Measurements from ENCODE around the gene TXNRD2. TPM values are rescaled to one million over a fixed set of nuclear protein-coding genes. Genes with fewer than 3 reads are reported as not detected.

TXNRD2 gene
- total and polyA plus RNA-seq, 2 donors (not counting 1 experiment from before 2014, with no cell fraction given), result 24.8 to 36.2 TPM

- no peaks in the 10 kb centered on the region for H3K27me3 Mint-ChIP-seq
- Histone ChIP-seq H3K9me3 (ENCODE audit: control extremely low read depth in 1 of 3, control insufficient read depth in 2 of 3, insufficient read depth in 1 of 3, low read length in 2 of 3) (no peaks in the 10 kb centered on the region), H3K9ac (ENCODE audit: low read length) (no peak overlapping the region), H3K79me2 (ENCODE audit: control insufficient read depth, insufficient read depth, low read length) (peaks cover 3% of the 10 kb centered on the region), H4K20me1 (ENCODE audit: control insufficient read depth, insufficient read depth, low read length, poor library complexity, severe bottlenecking) (no peaks in the 10 kb centered on the region), H3K4me2 (replicated peaks; ENCODE audit: low read depth, low read length, poor library complexity, severe bottlenecking) (no peak overlapping the region), H3K27ac (ENCODE audit: low read length in 2 of 2) (no peak overlapping the region), H3K27me3 (replicated peaks in 1 of 4; ENCODE audit: control extremely low read depth in 1 of 4, control insufficient read depth in 3 of 4, insufficient read depth in 4 of 4, low read length in 3 of 4) (no peaks in the 10 kb centered on the region), H3K36me3 (replicated peaks in 1 of 2; ENCODE audit: control extremely low read depth in 1 of 2, control insufficient read depth in 1 of 2, extremely low read depth in 1 of 2, insufficient read depth in 2 of 2, low read length in 1 of 2) (no peaks in the 10 kb centered on the region), H2AFZ (ENCODE audit: insufficient read depth, low read depth, low read length, poor library complexity, severe bottlenecking) (no peak overlapping the region), H3K4me3 (ENCODE audit: control extremely low read depth in 1 of 5, extremely low read depth in 1 of 5, insufficient read depth in 1 of 5, low read depth in 2 of 5, low read length in 4 of 5) (no peak overlapping the region), H3K4me1 (ENCODE audit: control insufficient read depth in 2 of 2, insufficient read depth in 2 of 2, low read length in 2 of 2) (no peaks in the 10 kb centered on the region)
- no peak for TF ChIP-seq EZH2 (IDR thresholded peaks at IDR 0.05; ENCODE audit: borderline replicate concordance, insufficient read depth, low read depth, low read length, poor library complexity, severe bottlenecking)
- TF ChIP-seq, protein P1, sequence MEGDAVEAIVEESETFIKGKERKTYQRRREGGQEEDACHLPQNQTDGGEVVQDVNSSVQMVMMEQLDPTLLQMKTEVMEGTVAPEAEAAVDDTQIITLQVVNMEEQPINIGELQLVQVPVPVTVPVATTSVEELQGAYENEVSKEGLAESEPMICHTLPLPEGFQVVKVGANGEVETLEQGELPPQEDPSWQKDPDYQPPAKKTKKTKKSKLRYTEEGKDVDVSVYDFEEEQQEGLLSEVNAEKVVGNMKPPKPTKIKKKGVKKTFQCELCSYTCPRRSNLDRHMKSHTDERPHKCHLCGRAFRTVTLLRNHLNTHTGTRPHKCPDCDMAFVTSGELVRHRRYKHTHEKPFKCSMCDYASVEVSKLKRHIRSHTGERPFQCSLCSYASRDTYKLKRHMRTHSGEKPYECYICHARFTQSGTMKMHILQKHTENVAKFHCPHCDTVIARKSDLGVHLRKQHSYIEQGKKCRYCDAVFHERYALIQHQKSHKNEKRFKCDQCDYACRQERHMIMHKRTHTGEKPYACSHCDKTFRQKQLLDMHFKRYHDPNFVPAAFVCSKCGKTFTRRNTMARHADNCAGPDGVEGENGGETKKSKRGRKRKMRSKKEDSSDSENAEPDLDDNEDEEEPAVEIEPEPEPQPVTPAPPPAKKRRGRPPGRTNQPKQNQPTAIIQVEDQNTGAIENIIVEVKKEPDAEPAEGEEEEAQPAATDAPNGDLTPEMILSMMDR (IDR thresholded peaks at IDR 0.05), result no peak
- ATAC-seq (ENCODE audit: low read depth) (no peak), DNase-seq (no peak)
- intact Hi-C loops (cut with micrococcal nuclease), result no loop called here
- ChIA-PET POLR2A (no interaction called here), CTCF (no interaction called here)
- H3K4me3 Mint-ChIP-seq, result no peak overlapping the region
- H3K4me1 Mint-ChIP-seq, result no peaks in the 10 kb centered on the region
- H3K27ac Mint-ChIP-seq, result no peak overlapping the region
- H3K9me3 Mint-ChIP-seq (ENCODE audit: insufficient read depth), result no peaks in the 10 kb centered on the region
- 96% methylated on average over 30 of the region's 30 CpGs for WGBS (ENCODE audit: insufficient coverage)
These were observed 71.2 kb downstream of the TXNRD2 start for GRCh38 chr22:19870153-19871022.

GRCh38 chr22:19869497-19870152 lies 72.0 kb downstream of the TXNRD2 start:
- H3K4me3 Mint-ChIP-seq, result no peak overlapping the region
- H3K9ac ChIP-seq (ENCODE audit: low read length), result no peak overlapping the region
- H3K9me3 ChIP-seq (ENCODE audit: control extremely low read depth in 1 of 3, control insufficient read depth in 2 of 3, insufficient read depth in 1 of 3, low read length in 2 of 3), result no peaks in the 10 kb centered on the region
- DNase-seq, result no peak
- no peak overlapping the region for H3K27ac ChIP-seq (ENCODE audit: low read length in 2 of 2)
- H3K4me2 ChIP-seq (replicated peaks; ENCODE audit: low read depth, low read length, poor library complexity, severe bottlenecking), result no peak overlapping the region
- intact Hi-C loops (cut with micrococcal nuclease), result no loop called here
- H3K4me1 Mint-ChIP-seq, result no peaks in the 10 kb centered on the region
- H4K20me1 ChIP-seq (ENCODE audit: control insufficient read depth, insufficient read depth, low read length, poor library complexity, severe bottlenecking), result no peaks in the 10 kb centered on the region
- H3K4me3 ChIP-seq (ENCODE audit: control extremely low read depth in 1 of 5, extremely low read depth in 1 of 5, insufficient read depth in 1 of 5, low read depth in 2 of 5, low read length in 4 of 5), result no peak overlapping the region
- no peaks in the 10 kb centered on the region for H3K27me3 ChIP-seq (replicated peaks in 1 of 4; ENCODE audit: control extremely low read depth in 1 of 4, control insufficient read depth in 3 of 4, insufficient read depth in 4 of 4, low read length in 3 of 4)
- ATAC-seq (ENCODE audit: low read depth), result no peak
- peaks cover 3% of the 10 kb centered on the region for H3K79me2 ChIP-seq (ENCODE audit: control insufficient read depth, insufficient read depth, low read length)
- TF ChIP-seq, protein P1 (IDR thresholded peaks at IDR 0.05), result no peak
- TF ChIP-seq EZH2 (IDR thresholded peaks at IDR 0.05; ENCODE audit: borderline replicate concordance, insufficient read depth, low read depth, low read length, poor library complexity, severe bottlenecking), result no peak
- CTCF ChIA-PET, result no interaction called here
- H3K36me3 ChIP-seq (replicated peaks in 1 of 2; ENCODE audit: control extremely low read depth in 1 of 2, control insufficient read depth in 1 of 2, extremely low read depth in 1 of 2, insufficient read depth in 2 of 2, low read length in 1 of 2), result no peaks in the 10 kb centered on the region
- H3K4me1 ChIP-seq (ENCODE audit: control insufficient read depth in 2 of 2, insufficient read depth in 2 of 2, low read length in 2 of 2), result no peaks in the 10 kb centered on the region
- H3K27me3 Mint-ChIP-seq, result no peaks in the 10 kb centered on the region
- POLR2A ChIA-PET, result no interaction called here
- H3K27ac Mint-ChIP-seq, result no peak overlapping the region
- WGBS (ENCODE audit: insufficient coverage), result 95% methylated on average over 12 of the region's 12 CpGs
- no peaks in the 10 kb centered on the region for H3K9me3 Mint-ChIP-seq (ENCODE audit: insufficient read depth)
- no peak overlapping the region for H2AFZ ChIP-seq (ENCODE audit: insufficient read depth, low read depth, low read length, poor library complexity, severe bottlenecking)
